BLaER1 treated with 17β-estradiol and CSF1 and Interleukin-3, amounts not matched to agents 10 nM and 100 nM (cell line): ENCODE measurements around the gene SMC6.

ENCODE experiments used
- H3K27ac ChIP-seq, 11 experiments: shearing (Covaris generic); formaldehyde crosslinking; 2 replicates each; pipeline ENCODE4 v1.8.1; 2022
- H3K27me3 ChIP-seq, 11 experiments: shearing (Covaris generic); formaldehyde crosslinking; 2 replicates each; pipeline ENCODE4 v1.8.1; 2022
- H3K36me3 ChIP-seq, 11 experiments: shearing (Covaris generic); formaldehyde crosslinking; 2 replicates each; pipeline ENCODE4 v1.8.1; 2022
- H3K4me1 ChIP-seq, 10 experiments: shearing (Covaris generic); formaldehyde crosslinking; 2 replicates each; pipeline ENCODE4 v1.8.1; 2022
- H3K4me2 ChIP-seq, 11 experiments: shearing (Covaris generic); formaldehyde crosslinking; 2 replicates each; pipeline ENCODE4 v1.8.1; 2022
- H3K4me3 ChIP-seq, 10 experiments: shearing (Covaris generic); formaldehyde crosslinking; 2 replicates each; pipeline ENCODE4 v1.8.1; 2022
- H3K9ac ChIP-seq, 11 experiments: shearing (Covaris generic); formaldehyde crosslinking; 2 replicates each; pipeline ENCODE4 v1.8.1; 2022
- H3K9me3 ChIP-seq, 11 experiments: shearing (Covaris generic); formaldehyde crosslinking; replicated peaks in 1 of 11; 2 replicates each; pipeline ENCODE4 v1.8.1; 2022
- H4K20me1 ChIP-seq, 11 experiments: shearing (Covaris generic); formaldehyde crosslinking; 2 replicates each; pipeline ENCODE4 v1.8.1; 2022
- Cebpa-rat ChIP-seq, 11 experiments: shearing (Covaris generic); IDR thresholded peaks; 2 replicates each; pipeline ENCODE4 v1.8.1; 2022

Gene SMC6

GRCh38 chr2:17740203-17740602 is 13.4 kb downstream of the SMC6 start:
- Histone ChIP-seq H3K4me3 (no peak overlapping the region), H3K36me3 (peaks cover 88 to 100% (median 99%) of the 10 kb centered on the region in 11 experiments), H3K27me3 (no peaks in the 10 kb centered on the region), H4K20me1 (peaks cover 0 to 96% (median 22%) of the 10 kb centered on the region in 11 experiments; a peak in 13 of 22 replicates), H3K9me3 (no peaks in the 10 kb centered on the region), H3K4me2 (no peak overlapping the region), H3K4me1 (0 out of 20 replicates have a peak, but pooled peaks cover 0 to 7% (median 0%) of the 10 kb centered on the region in 10 experiments), H3K9ac (no peak overlapping the region), H3K27ac (no peak overlapping the region)
- TF ChIP-seq Cebpa-rat (IDR thresholded peaks at IDR 0.05) = no peak

- TF ChIP-seq Cebpa-rat (IDR thresholded peaks at IDR 0.05) = no peak
- no peaks in the 10 kb centered on the region for H3K9me3 ChIP-seq
- no peak overlapping the region for H3K4me3 ChIP-seq
- peaks cover 0 to 16% (median 3%) of the 10 kb centered on the region in 10 experiments; a peak in 5 of 20 replicates for H3K4me1 ChIP-seq
- H3K27me3 ChIP-seq = no peaks in the 10 kb centered on the region
- no peak overlapping the region for H3K27ac ChIP-seq
- no peak overlapping the region for H3K4me2 ChIP-seq
- H3K9ac ChIP-seq = no peak overlapping the region
- H4K20me1 ChIP-seq = peaks cover 0 to 94% (median 25%) of the 10 kb centered on the region in 11 experiments; a peak in 14 of 22 replicates
- H3K36me3 ChIP-seq = peaks cover 95 to 100% (median 99%) of the 10 kb centered on the region in 11 experiments
Measured at GRCh38 chr2:17736989-17737388, 16.6 kb downstream of the SMC6 start.

DNA sequence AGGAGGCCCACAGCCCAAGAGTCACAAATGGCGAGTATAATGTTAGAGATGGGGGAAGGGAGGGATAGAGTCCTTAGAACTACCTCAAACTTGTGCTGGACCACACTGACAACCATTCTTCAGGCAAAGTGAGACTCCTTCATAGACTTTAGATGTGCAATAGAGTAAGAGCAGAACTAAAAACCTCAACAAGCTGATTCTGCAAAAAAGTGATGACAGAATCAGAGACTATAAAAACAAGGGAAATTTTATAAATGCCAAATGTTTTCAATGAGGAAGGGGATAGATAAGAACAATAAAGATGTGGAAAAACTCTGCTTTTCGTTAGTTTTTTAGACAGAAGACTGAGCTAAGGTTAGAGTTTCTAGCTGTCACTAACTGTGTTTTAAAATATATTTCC is 17.7 kb downstream of the SMC6 start:
- no peaks in the 10 kb centered on the region for H3K27me3 ChIP-seq
- H3K9ac ChIP-seq = no peak overlapping the region
- H3K27ac ChIP-seq = no peak overlapping the region
- H3K36me3 ChIP-seq = peaks cover 97 to 100% (median 99%) of the 10 kb centered on the region in 11 experiments
- H3K4me2 ChIP-seq = no peak overlapping the region
- H3K4me1 ChIP-seq = peaks cover 0 to 16% (median 3%) of the 10 kb centered on the region in 10 experiments; a peak in 5 of 20 replicates
- no peak overlapping the region for H3K4me3 ChIP-seq
- peaks cover 0 to 94% (median 25%) of the 10 kb centered on the region in 11 experiments; a peak in 13 of 22 replicates for H4K20me1 ChIP-seq
- TF ChIP-seq Cebpa-rat (IDR thresholded peaks at IDR 0.05) = no peak
- no peaks in the 10 kb centered on the region for H3K9me3 ChIP-seq

DNA sequence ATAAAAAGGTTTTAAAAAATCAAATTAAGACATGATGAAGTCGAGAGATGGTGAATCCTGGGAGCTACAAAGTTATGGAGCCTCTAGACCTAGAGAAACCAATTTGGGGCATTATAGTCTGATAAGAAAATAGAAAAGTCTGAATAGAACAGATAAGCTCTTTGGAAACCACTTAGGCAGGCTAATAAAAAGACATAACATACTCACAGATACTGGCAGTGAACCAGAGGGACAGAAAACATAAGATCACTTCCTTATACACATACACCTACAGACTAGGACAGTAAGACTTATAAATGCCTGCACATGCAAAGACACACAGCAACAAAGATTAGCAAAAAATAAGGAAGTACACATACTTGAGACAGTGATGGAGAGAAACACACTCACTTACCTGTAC is 20.0 kb downstream of the SMC6 start:
- Histone ChIP-seq H3K9ac (no peak overlapping the region), H3K4me2 (no peak overlapping the region)
- no peak for TF ChIP-seq Cebpa-rat (IDR thresholded peaks at IDR 0.05)

DNA sequence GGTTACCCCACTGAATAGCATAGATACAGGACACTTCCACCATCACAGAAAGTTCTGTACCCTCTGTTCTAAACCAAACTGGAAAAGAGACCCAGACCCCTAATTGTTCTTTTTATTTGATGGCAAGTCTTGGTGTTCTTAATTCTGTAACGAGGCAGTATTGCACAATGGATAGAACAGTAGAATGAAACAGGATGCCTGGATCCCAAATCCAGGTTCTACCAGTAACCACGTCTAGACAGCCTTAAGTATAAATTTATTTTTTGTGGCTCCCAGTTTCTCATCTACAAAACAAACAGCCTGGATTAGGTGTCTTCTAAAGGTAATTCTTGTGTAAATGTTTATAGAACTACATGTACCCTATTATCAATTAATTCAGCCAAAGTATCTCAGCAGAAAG is 23.7 kb downstream of the SMC6 start:
- no peaks in the 10 kb centered on the region for H3K27me3 ChIP-seq
- peaks cover 93 to 100% (median 97%) of the 10 kb centered on the region in 11 experiments for H3K36me3 ChIP-seq
- H3K27ac ChIP-seq = no peak overlapping the region
- no peak overlapping the region for H3K4me2 ChIP-seq
- H3K9me3 ChIP-seq = no peaks in the 10 kb centered on the region
- H3K9ac ChIP-seq = no peak overlapping the region
- peaks cover 0 to 15% (median 0%) of the 10 kb centered on the region in 10 experiments; a peak in 5 of 20 replicates for H3K4me1 ChIP-seq
- peaks cover 0 to 88% (median 0%) of the 10 kb centered on the region in 11 experiments; a peak in 11 of 22 replicates for H4K20me1 ChIP-seq
- TF ChIP-seq Cebpa-rat (IDR thresholded peaks at IDR 0.05) = 0 out of 22 replicates have a peak, but pooled peaks of 1 of the 11 experiments have one; percentile 14
- H3K4me3 ChIP-seq = no peak overlapping the region

More for the DNA sequence above, 20.0 kb downstream of the SMC6 start:
- peaks cover 0 to 16% (median 3%) of the 10 kb centered on the region in 10 experiments; a peak in 5 of 20 replicates for H3K4me1 ChIP-seq
- H3K36me3 ChIP-seq = peaks cover 97 to 100% (median 100%) of the 10 kb centered on the region in 11 experiments
- H3K9me3 ChIP-seq = no peaks in the 10 kb centered on the region
- no peak overlapping the region for H3K27ac ChIP-seq
- peaks cover 0 to 95% (median 19%) of the 10 kb centered on the region in 11 experiments; a peak in 12 of 22 replicates for H4K20me1 ChIP-seq
- no peaks in the 10 kb centered on the region for H3K27me3 ChIP-seq
- H3K4me3 ChIP-seq = no peak overlapping the region

DNA sequence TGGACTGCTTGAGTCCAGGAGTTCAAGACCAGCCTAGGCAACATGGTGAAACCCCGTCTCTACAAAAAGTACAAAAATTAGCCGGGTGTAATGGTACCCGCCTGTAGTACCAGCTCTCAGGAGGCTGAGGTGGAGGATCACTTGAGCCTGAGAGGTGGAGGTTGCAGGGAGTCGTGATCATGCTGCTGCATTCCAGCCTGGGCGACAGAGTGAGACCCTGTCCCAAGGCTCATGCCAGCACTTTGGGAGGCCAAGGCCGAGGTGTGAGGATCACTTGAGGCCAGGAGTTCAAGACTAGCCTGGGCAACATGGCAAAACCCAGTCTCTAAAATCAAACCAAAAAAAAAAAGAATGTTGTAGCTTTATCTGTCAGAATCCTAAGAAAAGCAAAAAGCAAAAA is 25.4 kb downstream of the SMC6 start:
- peaks cover 0 to 87% (median 0%) of the 10 kb centered on the region in 11 experiments; a peak in 11 of 22 replicates for H4K20me1 ChIP-seq
- H3K9me3 ChIP-seq = no peaks in the 10 kb centered on the region
- no peaks in the 10 kb centered on the region for H3K27me3 ChIP-seq
- TF ChIP-seq Cebpa-rat (IDR thresholded peaks at IDR 0.05) = no peak
- H3K36me3 ChIP-seq = peaks cover 91 to 100% (median 97%) of the 10 kb centered on the region in 11 experiments
- H3K27ac ChIP-seq = no peak overlapping the region
- H3K9ac ChIP-seq = no peak overlapping the region
- H3K4me1 ChIP-seq = peaks cover 0 to 3% (median 0%) of the 10 kb centered on the region in 10 experiments; a peak in 1 of 20 replicates
- H3K4me2 ChIP-seq = no peak overlapping the region
- no peak overlapping the region for H3K4me3 ChIP-seq

DNA sequence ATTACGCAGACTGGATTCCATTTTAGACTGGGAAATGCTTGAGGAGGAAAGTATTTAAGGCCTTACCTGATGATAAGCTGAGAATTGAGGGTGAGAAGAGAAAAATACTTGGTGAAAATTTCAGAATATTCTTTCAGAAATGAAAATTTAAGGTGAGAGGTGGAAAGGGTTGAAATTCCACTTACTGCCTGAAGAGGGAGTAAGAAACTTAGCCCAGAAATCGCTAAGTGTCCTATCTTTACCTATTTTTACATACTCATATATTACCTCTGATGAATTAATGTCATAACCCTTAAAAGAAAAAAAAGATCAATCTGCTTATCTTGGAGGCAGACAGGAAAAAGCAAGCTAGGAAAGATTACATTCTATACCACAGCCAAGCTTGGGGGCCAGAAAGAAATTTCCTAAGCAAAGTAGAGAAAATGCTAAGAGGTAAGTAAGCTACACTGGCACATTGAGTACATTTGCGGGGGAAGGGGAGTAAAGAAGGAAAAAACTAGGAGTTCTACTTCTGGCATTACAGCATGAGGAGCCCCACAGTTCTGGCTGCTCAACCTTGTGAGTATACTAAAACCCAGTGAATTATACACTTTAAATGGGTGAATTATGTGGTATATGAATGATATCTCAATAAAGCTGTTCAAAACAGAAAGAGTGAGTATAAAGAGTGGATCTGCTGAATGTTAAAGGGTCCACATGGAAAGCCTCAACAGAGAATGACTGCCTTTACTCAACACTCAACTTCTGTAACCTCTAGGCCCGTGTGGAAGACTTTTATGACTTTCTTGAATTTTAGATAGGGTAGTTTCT is 33.8 kb downstream of the SMC6 start:
- Histone ChIP-seq H3K27ac (peak overlapping the region in 2 of 11 experiments; percentile 8 to 12; a peak in 1 of 22 replicates), H3K4me3 (no peak overlapping the region), H3K4me1 (no peaks in the 10 kb centered on the region), H3K36me3 (peaks cover 84 to 100% (median 97%) of the 10 kb centered on the region in 11 experiments), H3K9me3 (no peaks in the 10 kb centered on the region), H4K20me1 (peaks cover 0 to 68% (median 0%) of the 10 kb centered on the region in 11 experiments; a peak in 8 of 22 replicates), H3K27me3 (no peaks in the 10 kb centered on the region), H3K9ac (no peak overlapping the region), H3K4me2 (no peak overlapping the region)
- no peak for TF ChIP-seq Cebpa-rat (IDR thresholded peaks at IDR 0.05)

DNA sequence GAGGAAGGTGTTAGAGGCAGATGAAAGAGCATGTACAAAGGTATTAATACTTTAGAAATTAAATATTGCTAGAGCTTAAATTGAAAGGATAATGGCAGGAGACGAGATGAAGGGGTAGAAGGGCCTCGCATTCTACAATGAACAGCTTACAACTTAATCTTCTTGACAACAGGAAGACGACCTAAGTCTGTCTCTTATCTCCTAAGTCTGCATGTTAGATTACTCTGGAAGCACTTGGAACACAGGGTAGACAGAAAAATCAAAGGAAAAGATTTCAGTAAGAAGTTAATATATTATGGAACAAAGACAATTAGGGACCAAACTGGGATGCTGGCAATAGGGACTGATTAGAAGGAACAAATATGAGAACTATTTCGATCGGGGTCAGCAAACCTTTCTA is 34.9 kb downstream of the SMC6 start:
- no peaks in the 10 kb centered on the region for H3K27me3 ChIP-seq
- no peaks in the 10 kb centered on the region for H3K9me3 ChIP-seq
- no peak overlapping the region for H3K27ac ChIP-seq
- no peak overlapping the region for H3K4me3 ChIP-seq
- H3K4me2 ChIP-seq = no peak overlapping the region
- H4K20me1 ChIP-seq = peaks cover 0 to 66% (median 0%) of the 10 kb centered on the region in 11 experiments; a peak in 8 of 22 replicates
- H3K9ac ChIP-seq = no peak overlapping the region
- peaks cover 85 to 100% (median 98%) of the 10 kb centered on the region in 11 experiments for H3K36me3 ChIP-seq
- no peak for TF ChIP-seq Cebpa-rat (IDR thresholded peaks at IDR 0.05)
- H3K4me1 ChIP-seq = no peaks in the 10 kb centered on the region

DNA sequence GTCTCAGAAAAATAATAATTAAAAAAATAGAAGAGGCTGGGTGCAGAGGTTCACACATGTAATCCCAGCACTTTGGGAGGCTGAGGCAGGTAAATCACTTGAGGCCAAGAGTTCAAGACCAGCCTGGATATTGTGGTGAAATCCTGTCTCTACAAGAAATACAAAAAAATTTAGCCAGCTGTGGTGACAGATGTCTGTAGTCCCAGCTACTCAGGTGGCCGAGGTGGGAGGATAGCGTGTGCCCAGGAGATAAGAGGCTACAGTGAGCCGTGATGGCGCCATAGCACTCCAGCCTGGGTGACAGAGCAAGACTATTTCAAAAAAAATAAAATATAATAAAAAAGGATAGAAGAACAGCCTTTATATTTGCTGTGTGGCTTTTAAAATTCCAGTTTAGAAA is 35.9 kb downstream of the SMC6 start:
- Histone ChIP-seq H3K9me3 (no peaks in the 10 kb centered on the region), H3K27me3 (no peaks in the 10 kb centered on the region), H3K36me3 (peaks cover 88 to 100% (median 98%) of the 10 kb centered on the region in 11 experiments), H4K20me1 (peaks cover 0 to 66% (median 0%) of the 10 kb centered on the region in 11 experiments; a peak in 8 of 22 replicates), H3K9ac (no peak overlapping the region), H3K4me2 (no peak overlapping the region), H3K27ac (no peak overlapping the region), H3K4me1 (no peaks in the 10 kb centered on the region), H3K4me3 (no peak overlapping the region)
- TF ChIP-seq Cebpa-rat (IDR thresholded peaks at IDR 0.05) = no peak
